Fibroblast of lung (primary cell): ENCODE data around the gene EFEMP1. TPM values are rescaled to one million over a fixed set of nuclear protein-coding genes. Genes with fewer than 3 reads are reported as not detected.

ENCODE experiments used
- DNase-seq, 2 donors: peaks; one replicate each; pipeline versions ENCODE4 v3.0.0 to v3.0.0-alpha.2; 2010; ENCODE audit warnings: low read depth in 2 of 2
- H2AFZ ChIP-seq: 2 replicates; pipeline ENCODE4 v1.5.1; 2012; ENCODE audit warnings: low read length, control low read depth, inconsistent platforms
- H3K27ac ChIP-seq: 2 replicates; pipeline ENCODE4 v1.5.1; 2011; ENCODE audit warnings: low read length, control low read depth; ENCODE audit not compliant: insufficient read depth
- H3K27me3 ChIP-seq: 2 replicates; pipeline ENCODE4 v1.5.1; 2011; ENCODE audit warnings: mild to moderate bottlenecking, low read length; ENCODE audit not compliant: control insufficient read depth, insufficient read depth
- H3K36me3 ChIP-seq: 2 replicates; pipeline ENCODE4 v1.5.1; 2011; ENCODE audit warnings: low read length; ENCODE audit not compliant: control insufficient read depth, insufficient read depth
- H3K4me1 ChIP-seq: 2 replicates; pipeline ENCODE4 v1.5.1; 2011; ENCODE audit warnings: low read length; ENCODE audit not compliant: control insufficient read depth, insufficient read depth; ENCODE audit errors: extremely low read depth
- H3K4me2 ChIP-seq: 2 replicates; pipeline ENCODE4 v1.5.1; 2011; ENCODE audit warnings: low read length, control low read depth; ENCODE audit not compliant: insufficient read depth; ENCODE audit errors: extremely low read depth
- H3K4me3 ChIP-seq, 4 experiments: fragments of 200-600 bp in 1 of 4; sonication (generic) in 1 of 4; replicated peaks in 1 of 4; 2 replicates each; pipeline ENCODE4 v1.5.1; 2011 to 2016; ENCODE audit warnings: low read length in 4 of 4, low read depth in 3 of 4, mild to moderate bottlenecking in 3 of 4, control low read depth in 2 of 4, inconsistent platforms in 1 of 4, mixed read lengths in 1 of 4; ENCODE audit not compliant: insufficient read depth in 1 of 4; ENCODE audit errors: control extremely low read depth in 1 of 4
- H3K79me2 ChIP-seq: 2 replicates; pipeline ENCODE4 v1.5.1; 2012; ENCODE audit warnings: mild to moderate bottlenecking, low read length, inconsistent platforms; ENCODE audit not compliant: control insufficient read depth, insufficient read depth
- H3K9ac ChIP-seq: 2 replicates; pipeline ENCODE4 v1.5.1; 2011; ENCODE audit warnings: mild to moderate bottlenecking, low read length, control low read depth; ENCODE audit not compliant: insufficient read depth
- H3K9me3 ChIP-seq: 2 replicates; pipeline ENCODE4 v1.5.1; 2012; ENCODE audit warnings: low read depth, low read length; ENCODE audit not compliant: control insufficient read depth, insufficient read depth
- H4K20me1 ChIP-seq: 2 replicates; pipeline ENCODE4 v1.5.1; 2011; ENCODE audit warnings: low read length; ENCODE audit not compliant: control insufficient read depth, insufficient read depth; ENCODE audit errors: extremely low read depth
- EZH2 ChIP-seq: IDR thresholded peaks from 2 replicates; pipeline ENCODE4 v1.5.1; 2012; ENCODE audit warnings: low read length, control low read depth, mild to moderate bottlenecking; ENCODE audit errors: missing control alignments
- polyA plus RNA-seq, 2 donors: library from polyadenylated mRNA; depleted of rRNA in 1 of 2; stranded (reverse) in 1 of 2; unstranded in 1 of 2; fragments of >200 nt; gene quantifications; 2 replicates each; pipeline ENCODE4 v1.2.1, GENCODE V29; 2011 to 2012; ENCODE audit warnings: missing spikeins in 1 of 2
- total RNA-seq: library from RNA; depleted of rRNA; stranded (reverse); fragments of >200 nt; gene quantifications from 2 replicates; pipeline ENCODE4 v1.2.1, GENCODE V29; 2014
- TF ChIP-seq, protein P1 (sequence below), 2 donors: IDR thresholded peaks in 1 of 2; conservative IDR thresholded peaks in 1 of 2; 1 replicate in 1 of 2; 2 replicates in 1 of 2; pipeline ENCODE4 v1.5.1; 2011 to 2012; ENCODE audit warnings: low read length in 2 of 2, control low read depth in 1 of 2, inconsistent platforms in 1 of 2, low read depth in 1 of 2, mild to moderate bottlenecking in 1 of 2

Gene EFEMP1
- total and polyA plus RNA-seq, 2 donors (not counting 1 experiment from before 2014, with no cell fraction given), result 467 to 724 TPM

DNA sequence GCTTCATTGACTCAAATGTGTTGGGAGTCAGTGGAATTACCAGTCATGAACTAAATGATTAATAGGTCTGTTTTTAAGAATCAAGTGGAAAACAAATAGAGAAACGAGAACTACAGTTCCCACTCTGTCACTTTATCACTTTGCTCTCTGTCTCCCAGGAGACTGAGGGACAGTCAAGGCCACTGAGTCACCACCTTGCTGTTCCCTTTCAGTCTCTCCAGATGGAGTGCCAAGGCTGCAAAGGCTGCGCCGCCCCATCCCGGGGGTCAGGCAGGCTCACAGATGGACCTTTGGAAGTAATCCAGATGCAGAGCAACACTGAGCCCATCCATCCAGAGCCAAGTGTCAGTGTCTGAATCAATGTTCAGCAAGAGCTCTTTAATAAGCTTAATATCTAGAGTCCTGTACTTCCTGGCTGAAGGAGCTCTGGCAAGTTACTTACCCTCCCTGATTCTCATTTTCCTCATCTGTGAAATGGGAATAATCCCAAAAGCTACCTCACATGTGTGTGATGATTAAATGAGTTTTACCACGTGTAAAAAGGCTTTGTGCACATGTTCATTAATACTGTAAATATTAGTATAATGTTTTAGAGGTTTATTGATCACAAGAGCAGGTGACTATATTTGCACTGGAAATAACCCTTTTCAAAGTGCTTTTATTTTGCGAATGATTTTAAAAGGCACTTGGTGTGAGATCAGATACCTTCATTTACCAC, 43.0 kb upstream of the EFEMP1 start:
- Histone ChIP-seq H3K36me3 (no peaks in the 10 kb centered on the region), H2AFZ (no peak overlapping the region), H3K4me3 (no peak overlapping the region), H3K4me1 (no peaks in the 10 kb centered on the region), H3K9me3 (no peaks in the 10 kb centered on the region), H3K27me3 (no peaks in the 10 kb centered on the region), H3K27ac (no peak overlapping the region), H4K20me1 (no peaks in the 10 kb centered on the region), H3K9ac (no peak overlapping the region), H3K4me2 (no peak overlapping the region), H3K79me2 (no peaks in the 10 kb centered on the region)
- peak; percentile 29 to 67 for DNase-seq
- TF ChIP-seq EZH2, result no peak
- TF ChIP-seq, protein P1, sequence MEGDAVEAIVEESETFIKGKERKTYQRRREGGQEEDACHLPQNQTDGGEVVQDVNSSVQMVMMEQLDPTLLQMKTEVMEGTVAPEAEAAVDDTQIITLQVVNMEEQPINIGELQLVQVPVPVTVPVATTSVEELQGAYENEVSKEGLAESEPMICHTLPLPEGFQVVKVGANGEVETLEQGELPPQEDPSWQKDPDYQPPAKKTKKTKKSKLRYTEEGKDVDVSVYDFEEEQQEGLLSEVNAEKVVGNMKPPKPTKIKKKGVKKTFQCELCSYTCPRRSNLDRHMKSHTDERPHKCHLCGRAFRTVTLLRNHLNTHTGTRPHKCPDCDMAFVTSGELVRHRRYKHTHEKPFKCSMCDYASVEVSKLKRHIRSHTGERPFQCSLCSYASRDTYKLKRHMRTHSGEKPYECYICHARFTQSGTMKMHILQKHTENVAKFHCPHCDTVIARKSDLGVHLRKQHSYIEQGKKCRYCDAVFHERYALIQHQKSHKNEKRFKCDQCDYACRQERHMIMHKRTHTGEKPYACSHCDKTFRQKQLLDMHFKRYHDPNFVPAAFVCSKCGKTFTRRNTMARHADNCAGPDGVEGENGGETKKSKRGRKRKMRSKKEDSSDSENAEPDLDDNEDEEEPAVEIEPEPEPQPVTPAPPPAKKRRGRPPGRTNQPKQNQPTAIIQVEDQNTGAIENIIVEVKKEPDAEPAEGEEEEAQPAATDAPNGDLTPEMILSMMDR (conservative IDR thresholded peaks at IDR 0.05 in 1 of 2, IDR thresholded peaks at IDR 0.05 in 1 of 2; ENCODE audit: low read depth in 1 of 2, low read length in 2 of 2), result no peak

DNA sequence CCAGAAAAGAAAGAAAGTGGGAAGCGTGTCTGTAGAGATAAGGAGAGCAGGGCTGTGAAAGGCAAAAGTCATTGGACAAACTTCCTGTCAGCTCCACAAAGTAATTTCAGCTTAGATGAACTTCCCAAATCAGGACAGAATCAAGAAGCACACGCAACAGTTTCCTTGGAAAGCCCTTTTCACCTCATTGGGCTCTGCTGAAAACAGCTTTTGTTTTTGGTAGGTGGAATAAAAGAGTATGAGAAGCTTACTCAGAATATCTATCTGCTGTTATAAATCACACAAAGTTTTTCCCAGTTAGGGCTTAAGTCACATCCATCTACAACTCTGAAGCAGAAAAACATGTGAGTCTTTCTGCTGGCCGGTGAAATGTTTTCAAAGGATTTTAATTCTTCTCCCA, 42.4 kb upstream of the EFEMP1 start:
- Histone ChIP-seq H3K4me2 (no peak overlapping the region), H3K79me2 (no peaks in the 10 kb centered on the region), H3K9me3 (no peaks in the 10 kb centered on the region), H3K27me3 (no peaks in the 10 kb centered on the region), H3K36me3 (no peaks in the 10 kb centered on the region), H3K27ac (no peak overlapping the region), H3K4me3 (no peak overlapping the region), H2AFZ (no peak overlapping the region), H4K20me1 (no peaks in the 10 kb centered on the region), H3K4me1 (no peaks in the 10 kb centered on the region), H3K9ac (no peak overlapping the region)
- TF ChIP-seq, protein P1 (conservative IDR thresholded peaks at IDR 0.05 in 1 of 2, IDR thresholded peaks at IDR 0.05 in 1 of 2; ENCODE audit: low read depth in 1 of 2, low read length in 2 of 2), result no peak
- no peak for TF ChIP-seq EZH2
- DNase-seq, result peak in 1 of 2 donors; percentile 62

DNA sequence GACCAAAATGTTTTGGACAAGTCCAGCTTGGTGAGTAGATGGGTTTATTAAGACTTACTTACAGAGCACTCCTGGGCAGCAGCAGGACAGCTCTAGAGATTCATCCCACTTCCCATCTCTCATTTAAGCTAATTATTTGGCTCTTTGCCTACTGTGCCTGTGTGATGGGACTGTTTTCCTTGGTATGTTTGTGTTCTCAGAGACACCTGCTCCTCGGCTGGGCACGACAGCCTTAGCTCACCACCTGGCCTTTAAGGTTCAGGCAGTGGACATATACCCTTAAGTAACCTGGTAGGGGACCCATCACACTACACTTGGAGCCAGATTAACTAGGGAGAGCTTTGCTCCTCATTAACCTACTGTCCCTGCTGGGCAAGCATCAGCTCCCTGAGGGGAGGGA, 41.7 kb upstream of the EFEMP1 start:
- Histone ChIP-seq H4K20me1 (no peaks in the 10 kb centered on the region), H3K79me2 (no peaks in the 10 kb centered on the region), H3K4me1 (no peaks in the 10 kb centered on the region), H3K9me3 (no peaks in the 10 kb centered on the region), H2AFZ (no peak overlapping the region), H3K4me3 (no peak overlapping the region), H3K36me3 (no peaks in the 10 kb centered on the region), H3K27me3 (no peaks in the 10 kb centered on the region), H3K27ac (no peak overlapping the region), H3K9ac (no peak overlapping the region), H3K4me2 (no peak overlapping the region)
- DNase-seq, result no peak
- no peak for TF ChIP-seq EZH2
- TF ChIP-seq, protein P1 (conservative IDR thresholded peaks at IDR 0.05 in 1 of 2, IDR thresholded peaks at IDR 0.05 in 1 of 2; ENCODE audit: low read depth in 1 of 2, low read length in 2 of 2), result no peak
